Right ventricle myocardium superior (tissue), 1 donor: Measurements from ENCODE around the gene TPH2. TPM values are rescaled to one million over a fixed set of nuclear protein-coding genes. Genes with fewer than 3 reads are reported as not detected.

Experiments
- ATAC-seq: fragments of 200-7000 bp; cut with Tn5 transposase; one replicate; pipeline ENCODE4 v1.9.1; 2020; ENCODE audit warnings: mild to moderate bottlenecking; ENCODE audit not compliant: poor library complexity
- DNase-seq: peaks from one replicate; pipeline ENCODE4 v3.0.0-alpha.2; 2020
- intact Hi-C: fragments of 100-400 bp; cut with DNase I; formaldehyde crosslinking; loops from one replicate; pipeline ENCODE4 v1.11.2; 2022
- long read RNA-seq: library from polyadenylated mRNA; unstranded; transcript quantifications from one replicate; pipeline ENCODE4 v2.0.0, GENCODE V29; 2021
- total RNA-seq: library from RNA; stranded (reverse); fragmentation: NEBNext Ultra II Directional; extraction: Animal tissue kit (Norgen Biotek cat#: 25700); gene quantifications from one replicate; pipeline ENCODE4 v1.2.1, GENCODE V29; 2021
- donor health status: DM: no; HTN: yes; CAD: no; lungs with severe emphysema.

TPH2 gene
- not detected for total RNA-seq
- long read RNA-seq = 0 reads

- ATAC-seq (no peak), DNase-seq (no peak)
- intact Hi-C loops = no loop called here
Observed at GRCh38 chr12:71938728-71939385, at the start of gene TPH2. Gene TPH2, plus strand, starts transcription at chr12:71938845. Its CDS starts 142 bp downstream, at chr12:71938987.

GRCh38 chr12:71890475-71890874 is 48.2 kb upstream of the TPH2 start:
- ATAC-seq (no peak), DNase-seq (no peak)
- intact Hi-C loops = no loop called here

GRCh38 chr12:71892059-71892458 is 46.6 kb upstream of the TPH2 start:
- no peak for ATAC-seq
- DNase-seq = no peak
- intact Hi-C loops = no loop called here

- intact Hi-C loops = no loop called here
- DNase-seq (no peak), ATAC-seq (no peak)
Observed at GRCh38 chr12:71896205-71896882, 42.3 kb upstream of the TPH2 start.

- intact Hi-C loops = no loop called here
- no peak for ATAC-seq
- no peak for DNase-seq
Observed at GRCh38 chr12:71900091-71900490, 38.6 kb upstream of the TPH2 start.

GRCh38 chr12:71904629-71905028 is 34.0 kb upstream of the TPH2 start:
- no peak for ATAC-seq
- no peak for DNase-seq
- intact Hi-C loops = no loop called here

GRCh38 chr12:71935594-71935993 is 3.1 kb upstream of the TPH2 start:
- ATAC-seq = no peak
- intact Hi-C loops = no loop called here
- no peak for DNase-seq

GRCh38 chr12:71940068-71940467 is 1.4 kb downstream of the TPH2 start:
- ATAC-seq (no peak), DNase-seq (no peak)
- intact Hi-C loops = no loop called here

- intact Hi-C loops = no loop called here
- DNase-seq (no peak), ATAC-seq (no peak)
Observed at GRCh38 chr12:71941174-71941573, 2.5 kb downstream of the TPH2 start.

GRCh38 chr12:71942259-71942658 is 3.6 kb downstream of the TPH2 start:
- no peak for DNase-seq
- no peak for ATAC-seq
- intact Hi-C loops = no loop called here

- ATAC-seq = no peak
- no peak for DNase-seq
- intact Hi-C loops = no loop called here
Observed at GRCh38 chr12:71942703-71943102, 4.1 kb downstream of the TPH2 start.

GRCh38 chr12:71945121-71945520 is 6.5 kb downstream of the TPH2 start:
- no peak for DNase-seq
- no peak for ATAC-seq
- intact Hi-C loops = no loop called here

- intact Hi-C loops = no loop called here
- no peak for ATAC-seq
- DNase-seq = no peak
Observed at GRCh38 chr12:71945883-71946282, 7.2 kb downstream of the TPH2 start.

- no peak for ATAC-seq
- intact Hi-C loops = no loop called here
- no peak for DNase-seq
Observed at GRCh38 chr12:71947645-71948105, 9.0 kb downstream of the TPH2 start.

GRCh38 chr12:71948390-71948789 is 9.7 kb downstream of the TPH2 start:
- DNase-seq (no peak), ATAC-seq (no peak)
- intact Hi-C loops = no loop called here

GRCh38 chr12:71949646-71950045 is 11.0 kb downstream of the TPH2 start:
- DNase-seq (no peak), ATAC-seq (no peak)
- intact Hi-C loops = no loop called here

GRCh38 chr12:71950404-71950803 is 11.8 kb downstream of the TPH2 start:
- intact Hi-C loops = no loop called here
- DNase-seq = no peak
- no peak for ATAC-seq

- DNase-seq (no peak), ATAC-seq (no peak)
- intact Hi-C loops = no loop called here
Observed at GRCh38 chr12:71950819-71951218, 12.2 kb downstream of the TPH2 start.

GRCh38 chr12:71954083-71954778 is 15.6 kb downstream of the TPH2 start:
- intact Hi-C loops = no loop called here
- DNase-seq = no peak
- no peak for ATAC-seq

GRCh38 chr12:71954861-71955260 is 16.2 kb downstream of the TPH2 start:
- intact Hi-C loops = no loop called here
- DNase-seq = no peak
- ATAC-seq = no peak
